ENCODE data around the gene SORBS2. TPM values are rescaled to one million over a fixed set of nuclear protein-coding genes. Genes with fewer than 3 reads are reported as not detected.

SORBS2 gene
- total and polyA plus RNA-seq, 2 of the 8 experiments (the other 6 are each of a cell fraction or from before 2014, with no cell fraction given), result 73.0 to 87.1 TPM

DNA sequence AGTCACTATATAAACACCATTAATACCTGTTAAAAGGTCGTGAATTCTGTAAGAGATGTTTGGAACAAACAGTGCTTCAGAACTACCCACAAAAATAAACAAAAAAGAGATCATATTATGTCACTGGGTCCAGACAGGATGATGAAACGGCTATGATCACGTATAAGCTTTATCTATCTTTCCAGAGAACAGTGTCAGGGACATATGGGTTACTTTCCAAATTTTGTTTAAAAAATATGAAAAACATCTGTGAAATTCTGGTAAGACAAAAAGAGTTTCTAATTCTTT is 90.0 kb downstream of the SORBS2 start:
- Histone ChIP-seq H3K4me2 (ENCODE audit: insufficient read depth in 1 of 2, low read depth in 2 of 2, low read length in 2 of 2) (no peak overlapping the region), H3K9ac (replicated peaks in 1 of 4; ENCODE audit: extremely low read depth in 1 of 4, low read depth in 3 of 4, low read length in 3 of 4) (no peak overlapping the region), H3K79me2 (ENCODE audit: control insufficient read depth in 1 of 2, insufficient read depth in 2 of 2, low read length in 2 of 2) (no peaks in the 10 kb centered on the region; a peak in 1 of 4 replicates), H3K79me1 (ENCODE audit: low read depth, low read length) (no peaks in the 10 kb centered on the region), H3K27me3 (replicated peaks in 1 of 4; ENCODE audit: control insufficient read depth in 3 of 4, extremely low read depth in 1 of 4, insufficient read depth in 3 of 4, low read length in 3 of 4) (peaks cover 0 to 1% (median 0%) of the 10 kb centered on the region in 4 experiments; a peak in 1 of 7 replicates), H2BK120ac (replicated peaks; ENCODE audit: low read depth, low read length) (no peak overlapping the region), H3K14ac (ENCODE audit: insufficient read length) (no peak overlapping the region), H2BK15ac (ENCODE audit: low read length) (no peak overlapping the region), H2AFZ (ENCODE audit: low read length) (no peak overlapping the region), H4K8ac (ENCODE audit: extremely low read depth, insufficient read depth, low read length) (no peak overlapping the region), H3K18ac (ENCODE audit: extremely low read depth, low read length) (no peak overlapping the region; the same call in 1 of the 2 replicates), H3K4me3 (ENCODE audit: extremely low read depth in 1 of 4, insufficient read depth in 2 of 4, low read depth in 3 of 4, low read length in 4 of 4) (no peak overlapping the region), H2BK20ac (ENCODE audit: low read length) (no peak overlapping the region), H3K23me2 (ENCODE audit: low read depth, low read length) (no peaks in the 10 kb centered on the region), H3K4ac (replicated peaks; ENCODE audit: insufficient read length, low read depth, low read length) (no peak overlapping the region), H3K56ac (replicated peaks; ENCODE audit: insufficient read length, low read depth, low read length) (no peak overlapping the region), H4K20me1 (replicated peaks in 1 of 2; ENCODE audit: control insufficient read depth in 1 of 2, insufficient read depth in 2 of 2, low read length in 2 of 2) (no peaks in the 10 kb centered on the region), H3K4me1 (replicated peaks in 1 of 4; ENCODE audit: control insufficient read depth in 3 of 4, insufficient read depth in 4 of 4, low read length in 3 of 4) (no peaks in the 10 kb centered on the region), H3K27ac (ENCODE audit: low read depth, low read length) (no peak overlapping the region), H3K36me3 (ENCODE audit: control insufficient read depth in 2 of 4, insufficient read depth in 4 of 4, low read length in 3 of 4) (no peaks in the 10 kb centered on the region; a peak in 1 of 8 replicates), H3K9me3 (ENCODE audit: insufficient read depth in 2 of 2, low read depth in 1 of 2, low read length in 1 of 2) (no peaks in the 10 kb centered on the region), H4K91ac (replicated peaks; ENCODE audit: insufficient read length, low read length) (no peak overlapping the region), H2AK5ac (ENCODE audit: low read depth, low read length) (no peak overlapping the region), H2BK5ac (ENCODE audit: low read depth, low read length) (no peak overlapping the region), H4K5ac (ENCODE audit: insufficient read length, low read depth, low read length) (no peak overlapping the region), H3K23ac (ENCODE audit: insufficient read length) (no peak overlapping the region), H2BK12ac (ENCODE audit: low read depth, low read length) (no peak overlapping the region)
- WGBS, 2 experiments (ENCODE audit: extremely low coverage in 1 of 2, insufficient coverage in 1 of 2, insufficient read length in 1 of 2, insufficient replicate concordance in 2 of 2, low coverage in 1 of 2, low lambda C conversion rate in 2 of 2, missing lambda C conversion rate in 1 of 2), result 83% methylated on average over 3 of the region's 3 CpGs; no CpG with 5 or more reads in 1 of the 2 experiments
- TF ChIP-seq ZNF274 (IDR thresholded peaks at IDR 0.05; ENCODE audit: borderline replicate concordance, extremely low read depth, low read length) (no peak), CBX5 (IDR thresholded peaks at IDR 0.05; ENCODE audit: low read depth, low read length) (no peak)
- no peak for FAIRE-seq
- CTCF ChIA-PET (ENCODE audit: partially characterized antibody), result interaction anchor here (1.4 to 1.7 kb wide), 2 partner anchors 12 to 146 kb away, joined by 3 to 4 read pairs; no protein-coding TSS in a partner anchor
- no peak for DNase-seq (ENCODE audit: low read depth in 1 of 2, low spot score in 2 of 2)
- POLR2A ChIA-PET (ENCODE audit: partially characterized antibody), result interaction anchor here (1.6 kb wide), 1 partner anchor 9 kb away, joined by 3 read pairs; no protein-coding TSS in a partner anchor
